Suprapubic skin (tissue), 4 donors: Measurements from ENCODE around the gene GSTO2. TPM values are rescaled to one million over a fixed set of nuclear protein-coding genes. Genes with fewer than 3 reads are reported as not detected.

Experiments
- DNase-seq, 2 donors: peaks; one replicate each; pipeline ENCODE4 v3.0.0-alpha.2; 2019; ENCODE audit warnings: low spot score in 2 of 2
- H3K27ac ChIP-seq: fragments of 200-600 bp; sonication (generic); one replicate; pipeline ENCODE4 v1.5.1; 2019
- H3K27me3 ChIP-seq: fragments of 200-600 bp; sonication (generic); one replicate; pipeline ENCODE4 v1.5.1; 2019
- H3K36me3 ChIP-seq: fragments of 200-600 bp; sonication (generic); one replicate; pipeline ENCODE4 v1.5.1; 2019
- H3K4me1 ChIP-seq: fragments of 200-600 bp; sonication (generic); one replicate; pipeline ENCODE4 v1.5.1; 2019
- H3K4me3 ChIP-seq: fragments of 200-600 bp; sonication (generic); one replicate; pipeline ENCODE4 v1.5.1; 2019; ENCODE audit warnings: mild to moderate bottlenecking
- H3K9me3 ChIP-seq: fragments of 200-600 bp; sonication (generic); one replicate; pipeline ENCODE4 v1.5.1; 2019
- CTCF ChIP-seq, 2 donors: fragments of 200-600 bp in 1 of 2; fragments of 450-650 bp in 1 of 2; sonication (generic) in 1 of 2; IDR thresholded peaks; one replicate each; pipeline ENCODE4 v1.5.1; 2016 to 2019; ENCODE audit warnings: antibody characterized with exemption in 2 of 2, mild to moderate bottlenecking in 1 of 2, moderate library complexity in 1 of 2
- EP300 ChIP-seq: sonication (generic); formaldehyde crosslinking; IDR thresholded peaks from one replicate; pipeline ENCODE4 v1.6.1; 2017; ENCODE audit warnings: antibody characterized with exemption
- POLR2A ChIP-seq, 2 donors: fragments of 450-650 bp; IDR thresholded peaks; one replicate each; pipeline ENCODE4 v1.6.1; 2017; ENCODE audit warnings: antibody characterized with exemption in 2 of 2, mild to moderate bottlenecking in 2 of 2, moderate library complexity in 2 of 2
- POLR2AphosphoS5 ChIP-seq, 3 donors: sonication (generic); formaldehyde crosslinking; IDR thresholded peaks; one replicate each; pipeline ENCODE4 v1.6.1; 2017; ENCODE audit warnings: antibody characterized with exemption in 3 of 3
- WGBS: methylation state at CpG from one replicate; pipeline ENCODE4 v1.1.5; 2018; 5-methylcytosine and 5-hydroxymethylcytosine counted together
- total RNA-seq, 4 donors: library from RNA; depleted of rRNA; stranded (reverse); fragments of >200 nt; gene quantifications; one replicate each; pipeline ENCODE4 v1.1.0, GENCODE V29; 2016

The GSTO2 gene
- total RNA-seq, 4 donors from 2014 or later, result 19.0 to 35.5 (median 25.4) TPM

GRCh38 chr10:104253606-104254410 is 15.2 kb upstream of the GSTO2 start:
- no peak for DNase-seq
- Histone ChIP-seq H3K4me1 (peaks cover 31% of the 10 kb centered on the region), H3K9me3 (no peaks in the 10 kb centered on the region), H3K4me3 (peak overlapping the region; percentile 96), H3K27me3 (no peaks in the 10 kb centered on the region), H3K36me3 (peaks cover 7% of the 10 kb centered on the region), H3K27ac (peak overlapping the region; percentile 98)
- TF ChIP-seq EP300 (no peak), POLR2AphosphoS5 (IDR thresholded peaks at IDR 0.05) (no peak), CTCF (IDR thresholded peaks at IDR 0.05) (no peak), POLR2A (IDR thresholded peaks at IDR 0.05) (no peak)
- WGBS, result 80% methylated on average over 10 of the region's 10 CpGs

GRCh38 chr10:104254493-104255310 is 14.3 kb upstream of the GSTO2 start, which contains the start of gene GSTO1:
TSS of gene GSTO1 (plus strand) at chr10:104254892. CDS start at chr10:104254929, 37 bp downstream.
- H3K27ac ChIP-seq, result peak within 1 kb of the TSS; percentile 98
- no peaks in the 10 kb centered on the region for H3K27me3 ChIP-seq
- DNase-seq, result peak; percentile 92 to 93
- no peaks in the 10 kb centered on the region for H3K9me3 ChIP-seq
- peak within 1 kb of the TSS; percentile 96 for H3K4me3 ChIP-seq
- H3K4me1 ChIP-seq, result peaks cover 39% of the 10 kb centered on the region
- H3K36me3 ChIP-seq, result peaks cover 15% of the 10 kb centered on the region
- 1% methylated on average over 29 of the region's 69 CpGs for WGBS
- no peak for TF ChIP-seq CTCF (IDR thresholded peaks at IDR 0.05)
- TF ChIP-seq POLR2AphosphoS5 (IDR thresholded peaks at IDR 0.05), result peak; percentile 19 to 75 (median 72)
- no peak for TF ChIP-seq EP300
- peak; percentile 43 to 83 for TF ChIP-seq POLR2A (IDR thresholded peaks at IDR 0.05)

GRCh38 chr10:104255311-104255981 is 13.5 kb upstream of the GSTO2 start:
- 0% methylated on average over 10 of the region's 12 CpGs for WGBS
- H3K4me1 ChIP-seq, result peaks cover 47% of the 10 kb centered on the region
- peak in 1 of 3 donors; percentile 67 for TF ChIP-seq POLR2AphosphoS5 (IDR thresholded peaks at IDR 0.05)
- no peak for TF ChIP-seq EP300
- TF ChIP-seq POLR2A (IDR thresholded peaks at IDR 0.05), result peak in 1 of 2 donors; percentile 53
- no peak for TF ChIP-seq CTCF (IDR thresholded peaks at IDR 0.05)
- H3K9me3 ChIP-seq, result no peaks in the 10 kb centered on the region
- no peak for DNase-seq
- peak overlapping the region; percentile 98 for H3K27ac ChIP-seq
- peaks cover 22% of the 10 kb centered on the region for H3K36me3 ChIP-seq
- H3K4me3 ChIP-seq, result peak overlapping the region; percentile 96
- no peaks in the 10 kb centered on the region for H3K27me3 ChIP-seq

- peaks cover 57% of the 10 kb centered on the region for H3K4me1 ChIP-seq
- H3K27ac ChIP-seq, result peak overlapping the region; percentile 98
- H3K9me3 ChIP-seq, result no peaks in the 10 kb centered on the region
- H3K4me3 ChIP-seq, result peak overlapping the region; percentile 96
- TF ChIP-seq POLR2AphosphoS5 (IDR thresholded peaks at IDR 0.05), result no peak
- TF ChIP-seq EP300, result no peak
- TF ChIP-seq CTCF (IDR thresholded peaks at IDR 0.05), result no peak
- no peak for TF ChIP-seq POLR2A (IDR thresholded peaks at IDR 0.05)
- peaks cover 28% of the 10 kb centered on the region for H3K36me3 ChIP-seq
- H3K27me3 ChIP-seq, result no peaks in the 10 kb centered on the region
- WGBS, result 8% methylated on average over 1 of the region's 1 CpG
- DNase-seq, result no peak
These were observed 12.5 kb upstream of the GSTO2 start for GRCh38 chr10:104256335-104256961.
